Nephron (organoid): ENCODE results near the gene SLC9A8.
A peak's percentile ranks its signal among the peaks of the same experiment; 100 is the strongest.
"Not testable (repeated sequence)": the region's sequence is repeated elsewhere in the genome, so short reads cannot be mapped to it uniquely, and the experiment has no call there.

Source experiments
- H3K27ac Mint-ChIP-seq, 3 experiments: 2 replicates each; pipeline ENCODE4 v1.8.0; 2020; ENCODE audit warnings: mixed read lengths in 3 of 3, mild to moderate bottlenecking in 2 of 3, moderate library complexity in 1 of 3
- H3K27me3 Mint-ChIP-seq: 2 replicates; pipeline ENCODE4 v1.8.0; 2021; ENCODE audit warnings: low read depth, mild to moderate bottlenecking, moderate library complexity, mixed read lengths
- H3K36me3 Mint-ChIP-seq: 2 replicates; pipeline ENCODE4 v1.8.0; 2020; ENCODE audit warnings: low read depth, mixed read lengths
- H3K4me1 Mint-ChIP-seq: 2 replicates; pipeline ENCODE4 v1.8.0; 2020; ENCODE audit warnings: mixed read lengths
- H3K4me3 Mint-ChIP-seq, 3 experiments: 2 replicates each; pipeline ENCODE4 v1.8.0; 2020; ENCODE audit warnings: mild to moderate bottlenecking in 3 of 3, mixed read lengths in 3 of 3, moderate library complexity in 2 of 3
- H3K9me3 Mint-ChIP-seq: 2 replicates; pipeline ENCODE4 v1.8.0; 2020; ENCODE audit warnings: mixed read lengths
- CTCF ChIP-seq, 3 experiments: fragments of 200-600 bp; sonication (generic); IDR thresholded peaks; one replicate each; pipeline ENCODE4 v1.5.0; 2021; ENCODE audit warnings: antibody characterized with exemption in 3 of 3; ENCODE audit not compliant: unreplicated experiment in 3 of 3

Gene SLC9A8

GRCh38 chr20:49853640-49854039 lies 41.0 kb downstream of the SLC9A8 start:
- Mint-ChIP-seq H3K4me3 (no peak overlapping the region), H3K27me3 (no peaks in the 10 kb centered on the region)
- TF ChIP-seq CTCF (IDR thresholded peaks at IDR 0.05; ENCODE audit: unreplicated experiment in 3 of 3) = no peak

GRCh38 chr20:49854190-49854875 lies 41.7 kb downstream of the SLC9A8 start:
- Mint-ChIP-seq H3K27ac (no peak overlapping the region), H3K9me3 (no peaks in the 10 kb centered on the region), H3K27me3 (no peaks in the 10 kb centered on the region), H3K36me3 (peaks cover 18% of the 10 kb centered on the region), H3K4me3 (no peak overlapping the region), H3K4me1 (peaks cover 6% of the 10 kb centered on the region)
- no peak for TF ChIP-seq CTCF (IDR thresholded peaks at IDR 0.05; ENCODE audit: unreplicated experiment in 3 of 3)

More at GRCh38 chr20:49853640-49854039, 41.0 kb downstream of the SLC9A8 start:
- Mint-ChIP-seq H3K4me1 (peaks cover 10% of the 10 kb centered on the region), H3K36me3 (peaks cover 24% of the 10 kb centered on the region), H3K9me3 (no peaks in the 10 kb centered on the region), H3K27ac (peak overlapping the region in 1 of 3 experiments; percentile 37)

- no peak overlapping the region for H3K27ac Mint-ChIP-seq
- H3K4me1 Mint-ChIP-seq = no peaks in the 10 kb centered on the region
- TF ChIP-seq CTCF (IDR thresholded peaks at IDR 0.05; ENCODE audit: unreplicated experiment in 3 of 3) = no peak
- no peaks in the 10 kb centered on the region for H3K27me3 Mint-ChIP-seq
- H3K36me3 Mint-ChIP-seq = peaks cover 17% of the 10 kb centered on the region
- H3K9me3 Mint-ChIP-seq = no peaks in the 10 kb centered on the region
- H3K4me3 Mint-ChIP-seq = no peak overlapping the region
These were observed 44.3 kb downstream of the SLC9A8 start for GRCh38 chr20:49856904-49857303.

- no peaks in the 10 kb centered on the region for H3K27me3 Mint-ChIP-seq
- no peak overlapping the region for H3K4me3 Mint-ChIP-seq
- no peak overlapping the region for H3K27ac Mint-ChIP-seq
- H3K9me3 Mint-ChIP-seq = no peaks in the 10 kb centered on the region
- peaks cover 17% of the 10 kb centered on the region for H3K36me3 Mint-ChIP-seq
- TF ChIP-seq CTCF (IDR thresholded peaks at IDR 0.05; ENCODE audit: unreplicated experiment in 3 of 3) = no peak
- no peaks in the 10 kb centered on the region for H3K4me1 Mint-ChIP-seq
These were observed 45.5 kb downstream of the SLC9A8 start for GRCh38 chr20:49858076-49858585.

- no peak for TF ChIP-seq CTCF (IDR thresholded peaks at IDR 0.05; ENCODE audit: unreplicated experiment in 3 of 3)
- Mint-ChIP-seq H3K4me3 (no peak overlapping the region), H3K4me1 (no peaks in the 10 kb centered on the region), H3K9me3 (no peaks in the 10 kb centered on the region), H3K27me3 (no peaks in the 10 kb centered on the region), H3K27ac (no peak overlapping the region), H3K36me3 (peaks cover 17% of the 10 kb centered on the region)
These were observed 46.4 kb downstream of the SLC9A8 start for GRCh38 chr20:49859011-49859410.

GRCh38 chr20:49859807-49860206 lies 47.2 kb downstream of the SLC9A8 start:
- H3K27me3 Mint-ChIP-seq = no peaks in the 10 kb centered on the region
- peaks cover 20% of the 10 kb centered on the region for H3K36me3 Mint-ChIP-seq
- TF ChIP-seq CTCF (IDR thresholded peaks at IDR 0.05; ENCODE audit: unreplicated experiment in 3 of 3) = no peak
- H3K4me3 Mint-ChIP-seq = no peak overlapping the region
- H3K9me3 Mint-ChIP-seq = no peaks in the 10 kb centered on the region
- H3K27ac Mint-ChIP-seq = peak overlapping the region in 1 of 3 experiments; percentile 61
- no peaks in the 10 kb centered on the region for H3K4me1 Mint-ChIP-seq

GRCh38 chr20:49861232-49861631 lies 48.6 kb downstream of the SLC9A8 start:
- not testable (repeated sequence) for H3K27me3 Mint-ChIP-seq

More at GRCh38 chr20:49861232-49861631, 48.6 kb downstream of the SLC9A8 start:
- H3K27ac Mint-ChIP-seq, H3K4me3 Mint-ChIP-seq, H3K9me3 Mint-ChIP-seq, H3K4me1 Mint-ChIP-seq: not testable (repeated sequence)
- H3K36me3 Mint-ChIP-seq = peaks cover 17% of the 10 kb centered on the region
